HepG2 (cell line): ENCODE results near the gene APOC1. TPM values are rescaled to one million over a fixed set of nuclear protein-coding genes. Genes with fewer than 3 reads are reported as not detected.
A peak's percentile ranks its signal among the peaks of the same experiment; 100 is the strongest.

Source experiments
- HDAC6 ChIP-seq: fragments of 200-600 bp; sonication (generic); IDR thresholded peaks from 2 replicates; pipeline ENCODE4 v1.7.0; 2017; ENCODE audit warnings: mild to moderate bottlenecking, antibody characterized with exemption, low read length, low read depth
- MTF1 ChIP-seq: sonication (generic); formaldehyde crosslinking; IDR thresholded peaks from 2 replicates; pipeline ENCODE4 v1.5.0; 2020; ENCODE audit warnings: missing genetic modification reagents
- PHB2 ChIP-seq: fragments of 450-650 bp; IDR thresholded peaks from 2 replicates; pipeline ENCODE4 v1.6.1; 2018; ENCODE audit not compliant: partially characterized antibody
- SATB2 ChIP-seq: sonication (generic); formaldehyde crosslinking; IDR thresholded peaks from 2 replicates; pipeline ENCODE4 v1.5.0; 2020; ENCODE audit warnings: missing genetic modification reagents
- SRF ChIP-seq: IDR thresholded peaks from 2 replicates; pipeline ENCODE4 v1.6.1; 2011; ENCODE audit warnings: mild to moderate bottlenecking, low read depth, low read length, moderate library complexity
- THYN1 ChIP-seq: sonication (generic); formaldehyde crosslinking; IDR thresholded peaks from 2 replicates; pipeline ENCODE4 v1.8.1; 2023; ENCODE audit warnings: low read depth, mild to moderate bottlenecking, moderate library complexity, missing genetic modification reagents, borderline replicate concordance
- TSC22D2 ChIP-seq: sonication (generic); formaldehyde crosslinking; IDR thresholded peaks from 2 replicates; pipeline ENCODE4 v1.5.1; 2020; ENCODE audit warnings: missing genetic modification reagents, mild to moderate bottlenecking, borderline replicate concordance
- YEATS4 ChIP-seq: sonication (generic); formaldehyde crosslinking; IDR thresholded peaks from 2 replicates; pipeline ENCODE4 v1.4.0; 2020; ENCODE audit warnings: missing genetic modification reagents, borderline replicate concordance
- YY1 ChIP-seq: IDR thresholded peaks from 2 replicates; pipeline ENCODE4 v1.6.1; 2011; ENCODE audit warnings: low read length, low read depth, moderate library complexity, mild to moderate bottlenecking; ENCODE audit not compliant: insufficient read depth, insufficient replicate concordance
- ZSCAN22 ChIP-seq: sonication (generic); formaldehyde crosslinking; IDR thresholded peaks from 2 replicates; pipeline ENCODE4 v1.4.0; 2020; ENCODE audit warnings: mild to moderate bottlenecking, missing genetic modification reagents
- ZSCAN9 ChIP-seq: IDR thresholded peaks from 2 replicates; pipeline ENCODE4 v1.6.1; 2016; ENCODE audit warnings: borderline replicate concordance
- polyA plus RNA-seq, 8 experiments: library from polyadenylated mRNA; depleted of rRNA in 3 of 8; stranded (reverse) in 7 of 8; unstranded in 1 of 8; fragments of >200 nt; fragmentation: Illumina TruSeq in 4 of 8; extraction: Trizol in 4 of 8; gene quantifications; 2 replicates each; pipeline versions ENCODE4 v1.2.1 to v1.2.3, GENCODE V29; 2011 to 2016; ENCODE audit warnings: low read depth in 4 of 8, missing spikeins in 1 of 8, mixed read lengths in 1 of 8; ENCODE audit not compliant: insufficient read depth in 1 of 8
- total RNA-seq, 5 experiments: library from RNA; depleted of rRNA; stranded (reverse); fragments of >200 nt; fragmentation: Illumina TruSeq; extraction: Trizol; gene quantifications; 2 replicates each; pipeline ENCODE4 v1.2.3, GENCODE V29; 2016; ENCODE audit warnings: low read depth in 1 of 5
- TF ChIP-seq, protein P1 (sequence below): sonication (generic); formaldehyde crosslinking; IDR thresholded peaks from 2 replicates; pipeline ENCODE4 v1.5.1; 2020; ENCODE audit warnings: mild to moderate bottlenecking, missing genetic modification reagents, borderline replicate concordance
- TF ChIP-seq, protein P2 (sequence below): sonication (generic); formaldehyde crosslinking; IDR thresholded peaks from 2 replicates; pipeline ENCODE4 v1.8.1; 2023; ENCODE audit warnings: mild to moderate bottlenecking, missing genetic modification reagents, borderline replicate concordance
- TF ChIP-seq, protein P3 (sequence below): sonication (generic); formaldehyde crosslinking; IDR thresholded peaks from 2 replicates; pipeline ENCODE4 v1.4.0; 2020; ENCODE audit warnings: missing genetic modification reagents
- TF ChIP-seq, protein P4 (sequence below): sonication (generic); formaldehyde crosslinking; IDR thresholded peaks from 2 replicates; pipeline ENCODE4 v1.4.0; 2020; ENCODE audit warnings: missing genetic modification reagents

APOC1 gene
- total and polyA plus RNA-seq, 2 of the 13 experiments (the other 11 are each of a cell fraction or from before 2014, with no cell fraction given) = 600 to 1,235 TPM

DNA sequence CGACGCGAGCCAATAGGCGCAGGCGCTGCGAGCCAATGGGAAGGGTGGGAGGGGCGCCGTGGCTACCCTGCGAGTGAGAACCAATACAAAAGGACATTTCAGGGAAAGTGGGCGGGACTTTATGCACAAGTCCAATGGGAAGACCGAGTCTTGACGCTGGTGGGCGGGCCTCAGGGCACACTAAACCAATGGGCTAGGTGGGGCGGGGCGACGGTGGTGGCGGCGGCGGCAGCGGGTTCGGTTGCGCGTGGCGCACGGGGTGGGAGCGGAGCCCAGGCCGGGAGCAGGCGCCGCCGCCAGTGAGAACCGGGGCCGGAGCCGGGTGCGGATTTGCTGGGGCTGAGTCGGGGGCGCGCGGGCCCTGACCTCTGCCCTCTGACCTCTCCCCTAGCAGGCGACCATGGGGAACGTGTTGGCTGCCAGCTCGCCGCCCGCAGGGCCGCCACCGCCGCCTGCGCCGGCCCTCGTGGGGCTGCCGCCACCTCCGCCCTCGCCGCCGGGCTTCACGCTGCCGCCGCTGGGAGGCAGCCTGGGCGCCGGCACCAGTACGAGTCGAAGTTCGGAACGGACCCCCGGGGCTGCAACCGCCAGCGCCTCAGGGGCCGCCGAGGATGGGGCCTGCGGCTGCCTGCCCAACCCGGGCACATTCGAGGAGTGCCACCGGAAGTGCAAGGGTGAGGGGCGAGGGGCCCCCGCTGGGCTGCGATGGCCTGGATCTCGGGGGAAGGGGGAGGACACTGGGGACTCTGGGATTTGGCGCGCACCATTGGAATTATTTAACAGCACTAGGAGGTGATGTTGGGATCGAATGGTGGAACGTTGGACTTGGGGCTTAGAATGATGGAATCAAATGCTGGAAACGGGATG lies 23.2 kb upstream of the APOC1 start, which contains the start of gene TOMM40 (continued):
- TF ChIP-seq, protein P1, sequence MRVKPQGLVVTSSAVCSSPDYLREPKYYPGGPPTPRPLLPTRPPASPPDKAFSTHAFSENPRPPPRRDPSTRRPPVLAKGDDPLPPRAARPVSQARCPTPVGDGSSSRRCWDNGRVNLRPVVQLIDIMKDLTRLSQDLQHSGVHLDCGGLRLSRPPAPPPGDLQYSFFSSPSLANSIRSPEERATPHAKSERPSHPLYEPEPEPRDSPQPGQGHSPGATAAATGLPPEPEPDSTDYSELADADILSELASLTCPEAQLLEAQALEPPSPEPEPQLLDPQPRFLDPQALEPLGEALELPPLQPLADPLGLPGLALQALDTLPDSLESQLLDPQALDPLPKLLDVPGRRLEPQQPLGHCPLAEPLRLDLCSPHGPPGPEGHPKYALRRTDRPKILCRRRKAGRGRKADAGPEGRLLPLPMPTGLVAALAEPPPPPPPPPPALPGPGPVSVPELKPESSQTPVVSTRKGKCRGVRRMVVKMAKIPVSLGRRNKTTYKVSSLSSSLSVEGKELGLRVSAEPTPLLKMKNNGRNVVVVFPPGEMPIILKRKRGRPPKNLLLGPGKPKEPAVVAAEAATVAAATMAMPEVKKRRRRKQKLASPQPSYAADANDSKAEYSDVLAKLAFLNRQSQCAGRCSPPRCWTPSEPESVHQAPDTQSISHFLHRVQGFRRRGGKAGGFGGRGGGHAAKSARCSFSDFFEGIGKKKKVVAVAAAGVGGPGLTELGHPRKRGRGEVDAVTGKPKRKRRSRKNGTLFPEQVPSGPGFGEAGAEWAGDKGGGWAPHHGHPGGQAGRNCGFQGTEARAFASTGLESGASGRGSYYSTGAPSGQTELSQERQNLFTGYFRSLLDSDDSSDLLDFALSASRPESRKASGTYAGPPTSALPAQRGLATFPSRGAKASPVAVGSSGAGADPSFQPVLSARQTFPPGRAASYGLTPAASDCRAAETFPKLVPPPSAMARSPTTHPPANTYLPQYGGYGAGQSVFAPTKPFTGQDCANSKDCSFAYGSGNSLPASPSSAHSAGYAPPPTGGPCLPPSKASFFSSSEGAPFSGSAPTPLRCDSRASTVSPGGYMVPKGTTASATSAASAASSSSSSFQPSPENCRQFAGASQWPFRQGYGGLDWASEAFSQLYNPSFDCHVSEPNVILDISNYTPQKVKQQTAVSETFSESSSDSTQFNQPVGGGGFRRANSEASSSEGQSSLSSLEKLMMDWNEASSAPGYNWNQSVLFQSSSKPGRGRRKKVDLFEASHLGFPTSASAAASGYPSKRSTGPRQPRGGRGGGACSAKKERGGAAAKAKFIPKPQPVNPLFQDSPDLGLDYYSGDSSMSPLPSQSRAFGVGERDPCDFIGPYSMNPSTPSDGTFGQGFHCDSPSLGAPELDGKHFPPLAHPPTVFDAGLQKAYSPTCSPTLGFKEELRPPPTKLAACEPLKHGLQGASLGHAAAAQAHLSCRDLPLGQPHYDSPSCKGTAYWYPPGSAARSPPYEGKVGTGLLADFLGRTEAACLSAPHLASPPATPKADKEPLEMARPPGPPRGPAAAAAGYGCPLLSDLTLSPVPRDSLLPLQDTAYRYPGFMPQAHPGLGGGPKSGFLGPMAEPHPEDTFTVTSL = no peak
- no peak for TF ChIP-seq THYN1 (CRISPR knock-in tag)
- TF ChIP-seq TSC22D2 = no peak
- no peak for TF ChIP-seq SRF
- TF ChIP-seq, protein P2, sequence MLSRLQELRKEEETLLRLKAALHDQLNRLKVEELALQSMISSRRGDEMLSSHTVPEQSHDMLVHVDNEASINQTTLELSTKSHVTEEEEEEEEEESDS (CRISPR knock-in tag) = no peak
- TF ChIP-seq, protein P3, sequence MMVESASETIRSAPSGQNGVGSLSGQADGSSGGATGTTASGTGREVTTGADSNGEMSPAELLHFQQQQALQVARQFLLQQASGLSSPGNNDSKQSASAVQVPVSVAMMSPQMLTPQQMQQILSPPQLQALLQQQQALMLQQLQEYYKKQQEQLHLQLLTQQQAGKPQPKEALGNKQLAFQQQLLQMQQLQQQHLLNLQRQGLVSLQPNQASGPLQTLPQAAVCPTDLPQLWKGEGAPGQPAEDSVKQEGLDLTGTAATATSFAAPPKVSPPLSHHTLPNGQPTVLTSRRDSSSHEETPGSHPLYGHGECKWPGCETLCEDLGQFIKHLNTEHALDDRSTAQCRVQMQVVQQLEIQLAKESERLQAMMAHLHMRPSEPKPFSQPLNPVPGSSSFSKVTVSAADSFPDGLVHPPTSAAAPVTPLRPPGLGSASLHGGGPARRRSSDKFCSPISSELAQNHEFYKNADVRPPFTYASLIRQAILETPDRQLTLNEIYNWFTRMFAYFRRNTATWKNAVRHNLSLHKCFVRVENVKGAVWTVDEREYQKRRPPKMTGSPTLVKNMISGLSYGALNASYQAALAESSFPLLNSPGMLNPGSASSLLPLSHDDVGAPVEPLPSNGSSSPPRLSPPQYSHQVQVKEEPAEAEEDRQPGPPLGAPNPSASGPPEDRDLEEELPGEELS (CRISPR knock-in tag) = no peak
- no peak for TF ChIP-seq ZSCAN22
- TF ChIP-seq, protein P4, sequence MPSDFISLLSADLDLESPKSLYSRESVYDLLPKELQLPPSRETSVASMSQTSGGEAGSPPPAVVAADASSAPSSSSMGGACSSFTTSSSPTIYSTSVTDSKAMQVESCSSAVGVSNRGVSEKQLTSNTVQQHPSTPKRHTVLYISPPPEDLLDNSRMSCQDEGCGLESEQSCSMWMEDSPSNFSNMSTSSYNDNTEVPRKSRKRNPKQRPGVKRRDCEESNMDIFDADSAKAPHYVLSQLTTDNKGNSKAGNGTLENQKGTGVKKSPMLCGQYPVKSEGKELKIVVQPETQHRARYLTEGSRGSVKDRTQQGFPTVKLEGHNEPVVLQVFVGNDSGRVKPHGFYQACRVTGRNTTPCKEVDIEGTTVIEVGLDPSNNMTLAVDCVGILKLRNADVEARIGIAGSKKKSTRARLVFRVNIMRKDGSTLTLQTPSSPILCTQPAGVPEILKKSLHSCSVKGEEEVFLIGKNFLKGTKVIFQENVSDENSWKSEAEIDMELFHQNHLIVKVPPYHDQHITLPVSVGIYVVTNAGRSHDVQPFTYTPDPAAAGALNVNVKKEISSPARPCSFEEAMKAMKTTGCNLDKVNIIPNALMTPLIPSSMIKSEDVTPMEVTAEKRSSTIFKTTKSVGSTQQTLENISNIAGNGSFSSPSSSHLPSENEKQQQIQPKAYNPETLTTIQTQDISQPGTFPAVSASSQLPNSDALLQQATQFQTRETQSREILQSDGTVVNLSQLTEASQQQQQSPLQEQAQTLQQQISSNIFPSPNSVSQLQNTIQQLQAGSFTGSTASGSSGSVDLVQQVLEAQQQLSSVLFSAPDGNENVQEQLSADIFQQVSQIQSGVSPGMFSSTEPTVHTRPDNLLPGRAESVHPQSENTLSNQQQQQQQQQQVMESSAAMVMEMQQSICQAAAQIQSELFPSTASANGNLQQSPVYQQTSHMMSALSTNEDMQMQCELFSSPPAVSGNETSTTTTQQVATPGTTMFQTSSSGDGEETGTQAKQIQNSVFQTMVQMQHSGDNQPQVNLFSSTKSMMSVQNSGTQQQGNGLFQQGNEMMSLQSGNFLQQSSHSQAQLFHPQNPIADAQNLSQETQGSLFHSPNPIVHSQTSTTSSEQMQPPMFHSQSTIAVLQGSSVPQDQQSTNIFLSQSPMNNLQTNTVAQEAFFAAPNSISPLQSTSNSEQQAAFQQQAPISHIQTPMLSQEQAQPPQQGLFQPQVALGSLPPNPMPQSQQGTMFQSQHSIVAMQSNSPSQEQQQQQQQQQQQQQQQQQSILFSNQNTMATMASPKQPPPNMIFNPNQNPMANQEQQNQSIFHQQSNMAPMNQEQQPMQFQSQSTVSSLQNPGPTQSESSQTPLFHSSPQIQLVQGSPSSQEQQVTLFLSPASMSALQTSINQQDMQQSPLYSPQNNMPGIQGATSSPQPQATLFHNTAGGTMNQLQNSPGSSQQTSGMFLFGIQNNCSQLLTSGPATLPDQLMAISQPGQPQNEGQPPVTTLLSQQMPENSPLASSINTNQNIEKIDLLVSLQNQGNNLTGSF = no peak
- no peak for TF ChIP-seq ZSCAN9 (CRISPR knock-in tag)
- no peak for TF ChIP-seq MTF1 (CRISPR knock-in tag)
- peak; percentile 35; the same call in 1 of the 2 replicates for TF ChIP-seq YEATS4 (CRISPR knock-in tag)
- TF ChIP-seq HDAC6 = no peak
- no peak for TF ChIP-seq PHB2
- no peak for TF ChIP-seq YY1
- no peak for TF ChIP-seq SATB2
- TF ChIP-seq, all 625 proteins: peak for 93
